ENCODE measurements around the gene SPC24. TPM values are rescaled to one million over a fixed set of nuclear protein-coding genes. Genes with fewer than 3 reads are reported as not detected.

SPC24 gene
- total RNA-seq, 3 donors from 2014 or later, result 0.66 to 4.8 (median 2.3) TPM

DNA sequence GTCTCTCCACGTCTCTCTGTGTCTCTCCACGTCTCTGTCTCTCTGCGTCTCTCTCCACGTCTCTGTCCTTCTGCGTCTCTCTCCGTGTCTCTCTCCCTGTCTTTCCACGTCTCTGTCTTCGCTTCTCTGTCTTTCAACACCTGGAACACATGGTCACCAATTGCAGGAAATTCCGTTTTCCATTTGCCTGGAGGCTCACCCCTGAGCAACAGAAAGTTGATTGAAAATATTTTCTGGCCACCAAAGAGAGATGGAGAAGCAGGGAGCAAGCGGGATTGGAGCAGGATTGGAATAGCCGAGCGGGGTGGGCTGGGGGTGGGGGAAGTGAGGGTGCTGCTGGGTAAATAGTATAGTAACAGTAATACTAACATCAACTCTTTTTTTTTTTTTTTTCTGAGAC, 40.1 kb upstream of the SPC24 start:
- Histone ChIP-seq H3K36me3 (peaks cover 9% of the 10 kb centered on the region), H3K4me3 (peak overlapping the region; percentile 59 to 93 (median 80)), H3K9me3 (no peaks in the 10 kb centered on the region), H3K27ac (peak overlapping the region; percentile 61 to 77), H3K4me1 (peaks cover 3 to 6% of the 10 kb centered on the region in 2 donors), H3K27me3 (no peaks in the 10 kb centered on the region)
- TF ChIP-seq, protein P1, sequence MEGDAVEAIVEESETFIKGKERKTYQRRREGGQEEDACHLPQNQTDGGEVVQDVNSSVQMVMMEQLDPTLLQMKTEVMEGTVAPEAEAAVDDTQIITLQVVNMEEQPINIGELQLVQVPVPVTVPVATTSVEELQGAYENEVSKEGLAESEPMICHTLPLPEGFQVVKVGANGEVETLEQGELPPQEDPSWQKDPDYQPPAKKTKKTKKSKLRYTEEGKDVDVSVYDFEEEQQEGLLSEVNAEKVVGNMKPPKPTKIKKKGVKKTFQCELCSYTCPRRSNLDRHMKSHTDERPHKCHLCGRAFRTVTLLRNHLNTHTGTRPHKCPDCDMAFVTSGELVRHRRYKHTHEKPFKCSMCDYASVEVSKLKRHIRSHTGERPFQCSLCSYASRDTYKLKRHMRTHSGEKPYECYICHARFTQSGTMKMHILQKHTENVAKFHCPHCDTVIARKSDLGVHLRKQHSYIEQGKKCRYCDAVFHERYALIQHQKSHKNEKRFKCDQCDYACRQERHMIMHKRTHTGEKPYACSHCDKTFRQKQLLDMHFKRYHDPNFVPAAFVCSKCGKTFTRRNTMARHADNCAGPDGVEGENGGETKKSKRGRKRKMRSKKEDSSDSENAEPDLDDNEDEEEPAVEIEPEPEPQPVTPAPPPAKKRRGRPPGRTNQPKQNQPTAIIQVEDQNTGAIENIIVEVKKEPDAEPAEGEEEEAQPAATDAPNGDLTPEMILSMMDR (IDR thresholded peaks at IDR 0.05), result no peak
- TF ChIP-seq POLR2AphosphoS5 (IDR thresholded peaks at IDR 0.05) (no peak), POLR2A (IDR thresholded peaks at IDR 0.05) (no peak)
- intact Hi-C loops (cut with DNase I; ENCODE audit: low total_unique reads), result no loop called here
- no peak for DNase-seq (ENCODE audit: low spot score in 2 of 2)

DNA sequence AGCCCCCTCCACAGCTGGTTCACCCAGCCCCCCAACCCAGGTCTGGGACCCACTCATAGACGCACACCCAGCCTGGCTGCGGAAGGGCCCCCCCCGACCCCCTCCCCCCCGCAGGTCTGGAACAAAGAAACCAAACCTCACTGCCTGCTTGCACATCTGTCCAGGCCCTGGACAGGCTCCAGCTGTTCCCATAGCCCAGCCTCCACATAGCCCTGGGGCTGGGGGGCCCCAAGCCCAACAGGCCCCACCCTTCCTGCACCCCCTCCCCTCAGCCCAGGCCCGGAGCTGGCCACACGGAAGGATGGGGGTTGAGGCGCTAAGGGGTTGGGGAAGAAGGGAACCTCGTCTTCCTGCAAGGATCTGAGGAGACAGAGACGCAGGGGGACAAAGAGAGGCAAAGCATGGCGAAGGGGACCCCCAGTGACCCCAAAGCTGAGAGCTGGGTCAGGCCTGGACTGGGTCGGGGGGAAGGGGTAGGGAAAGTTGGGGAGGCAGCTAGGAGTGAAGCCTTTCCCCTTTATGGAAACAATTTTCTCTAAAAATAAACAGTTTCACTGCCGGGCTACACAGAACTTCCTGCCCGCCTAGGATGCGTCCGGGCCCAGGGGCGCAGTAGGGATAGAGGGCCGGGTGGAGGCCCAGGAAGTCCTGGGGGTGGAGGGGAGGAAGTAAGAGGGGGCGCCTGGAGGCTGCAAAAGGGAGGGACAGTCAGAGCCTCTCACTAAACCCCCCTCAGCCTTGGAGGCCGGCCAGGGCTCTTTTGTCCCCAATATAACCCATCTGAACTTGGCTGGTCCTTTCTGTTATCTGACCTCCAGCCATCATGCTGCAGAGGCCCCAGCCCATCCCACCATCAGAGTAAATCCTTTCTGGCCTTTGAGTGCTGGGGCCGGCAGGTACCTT, 39.3 kb upstream of the SPC24 start:
- Histone ChIP-seq H3K4me1 (peaks cover 3 to 12% of the 10 kb centered on the region in 2 donors), H3K9me3 (no peaks in the 10 kb centered on the region), H3K4me3 (peak overlapping the region; percentile 59 to 93 (median 80)), H3K27ac (peak overlapping the region; percentile 61 to 77), H3K27me3 (no peaks in the 10 kb centered on the region), H3K36me3 (peaks cover 9% of the 10 kb centered on the region)
- DNase-seq (ENCODE audit: low spot score in 2 of 2), result no peak
- intact Hi-C loops (cut with DNase I; ENCODE audit: low total_unique reads), result no loop called here
- no peak for TF ChIP-seq POLR2A (IDR thresholded peaks at IDR 0.05)
- TF ChIP-seq, protein P1 (IDR thresholded peaks at IDR 0.05), result no peak
- TF ChIP-seq POLR2AphosphoS5 (IDR thresholded peaks at IDR 0.05), result no peak

DNA sequence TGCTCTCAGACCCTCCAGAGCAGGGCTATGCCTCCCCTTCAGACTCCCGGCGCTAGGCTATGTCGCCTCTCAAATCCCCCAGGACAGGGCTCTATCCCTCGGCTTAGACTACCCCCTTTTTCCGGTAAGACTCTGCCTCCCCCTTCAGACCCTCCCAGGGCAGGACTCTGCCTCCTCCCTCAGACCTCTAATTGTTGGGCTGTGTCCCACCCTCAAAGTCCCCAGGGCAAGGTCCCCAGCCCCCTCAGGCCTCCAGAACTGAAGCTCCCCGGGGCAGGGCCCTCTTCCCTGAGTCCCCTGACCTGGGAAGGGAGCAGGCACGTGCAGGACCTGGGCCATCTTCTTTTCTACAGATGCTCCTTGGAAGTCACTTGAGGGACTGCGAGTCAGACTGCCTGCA, 38.6 kb upstream of the SPC24 start:
- peaks cover 3 to 14% of the 10 kb centered on the region in 2 donors for H3K4me1 ChIP-seq
- peaks cover 9% of the 10 kb centered on the region for H3K36me3 ChIP-seq
- intact Hi-C loops (cut with DNase I; ENCODE audit: low total_unique reads), result no loop called here
- H3K4me3 ChIP-seq, result peak overlapping the region; percentile 59 to 93 (median 80)
- H3K27ac ChIP-seq, result peak overlapping the region; percentile 61 to 77
- H3K9me3 ChIP-seq, result no peaks in the 10 kb centered on the region
- TF ChIP-seq, protein P1 (IDR thresholded peaks at IDR 0.05), result no peak
- TF ChIP-seq POLR2A (IDR thresholded peaks at IDR 0.05) (no peak), POLR2AphosphoS5 (IDR thresholded peaks at IDR 0.05) (no peak)
- no peaks in the 10 kb centered on the region for H3K27me3 ChIP-seq
- no peak for DNase-seq (ENCODE audit: low spot score in 2 of 2)

DNA sequence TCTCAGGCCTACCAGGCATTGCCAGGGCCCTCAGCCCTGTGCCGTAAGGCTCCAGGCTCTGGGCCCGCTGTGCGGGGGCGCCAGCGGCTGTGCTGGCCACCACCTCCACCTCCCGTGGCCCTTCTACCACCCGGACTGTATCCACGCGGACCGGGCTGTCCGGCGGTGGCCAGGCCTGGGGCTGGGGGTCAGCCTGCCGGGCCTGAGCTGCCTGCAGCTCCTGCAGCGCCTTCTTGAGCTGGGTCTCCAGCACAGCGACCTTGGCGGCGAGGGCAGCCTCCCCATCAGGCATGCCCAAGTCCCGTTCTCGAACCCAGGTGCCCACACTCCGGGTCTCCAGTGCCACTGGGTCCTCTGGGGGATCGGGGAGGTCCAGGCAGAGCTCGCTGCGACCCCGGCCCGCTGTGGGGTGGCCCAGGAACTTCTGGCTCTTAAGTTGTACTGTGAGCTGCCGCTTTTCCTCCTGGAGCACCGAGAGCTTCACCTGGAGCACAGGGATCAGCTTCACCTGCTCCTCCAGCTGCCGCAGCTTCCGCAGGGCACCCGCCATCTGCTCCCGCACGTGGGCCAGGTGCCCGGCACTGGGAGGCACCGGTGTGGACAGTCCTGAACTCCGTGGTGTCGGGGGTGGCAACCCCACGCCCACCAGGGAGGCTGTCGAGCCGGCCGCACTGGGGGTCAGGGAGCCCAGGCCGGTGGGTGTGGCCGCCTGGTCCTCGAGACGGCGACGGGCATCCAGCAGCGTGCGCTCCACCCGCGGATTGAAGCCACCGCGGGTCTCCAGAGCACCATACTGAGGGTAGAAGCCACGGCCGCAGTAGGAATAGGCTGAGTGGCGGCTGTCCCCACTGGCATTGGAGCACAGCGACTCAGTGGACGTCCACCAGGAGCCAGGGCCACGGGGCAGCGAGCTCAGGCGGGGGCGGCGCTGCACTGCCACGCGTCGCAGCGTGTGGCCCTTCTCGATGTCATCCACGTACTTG, 37.7 kb upstream of the SPC24 start:
- Histone ChIP-seq H3K4me3 (peak overlapping the region in 2 of 3 donors; percentile 59 to 93), H3K27me3 (no peaks in the 10 kb centered on the region), H3K4me1 (peaks cover 0 to 14% of the 10 kb centered on the region in 2 donors), H3K27ac (peak overlapping the region; percentile 61 to 77), H3K36me3 (peaks cover 9% of the 10 kb centered on the region), H3K9me3 (no peaks in the 10 kb centered on the region)
- DNase-seq (ENCODE audit: low spot score in 2 of 2), result no peak
- TF ChIP-seq POLR2A (IDR thresholded peaks at IDR 0.05) (no peak), POLR2AphosphoS5 (IDR thresholded peaks at IDR 0.05) (no peak)
- TF ChIP-seq, protein P1 (IDR thresholded peaks at IDR 0.05), result no peak
- intact Hi-C loops (cut with DNase I; ENCODE audit: low total_unique reads), result no loop called here

Measured in breast epithelium (tissue), 4 donors.